Measurements from ENCODE around the gene ALDH4A1.
"Not testable (repeated sequence)": the region's sequence is repeated elsewhere in the genome, so short reads cannot be mapped to it uniquely, and the experiment has no call there.

Gene ALDH4A1

GRCh38 chr1:18898567-18898966 is 3.8 kb downstream of the ALDH4A1 start:
- DNase-seq: no peak

GRCh38 chr1:18895317-18895716 is 7.0 kb downstream of the ALDH4A1 start:
- no peak for DNase-seq

- no peak for DNase-seq
These were observed 9.2 kb downstream of the ALDH4A1 start for GRCh38 chr1:18893120-18893519.

- DNase-seq: not testable (repeated sequence)
These were observed 10.5 kb downstream of the ALDH4A1 start for GRCh38 chr1:18891858-18892257.

GRCh38 chr1:18891426-18891780 is 11.0 kb downstream of the ALDH4A1 start:
- no peak for DNase-seq

DNA sequence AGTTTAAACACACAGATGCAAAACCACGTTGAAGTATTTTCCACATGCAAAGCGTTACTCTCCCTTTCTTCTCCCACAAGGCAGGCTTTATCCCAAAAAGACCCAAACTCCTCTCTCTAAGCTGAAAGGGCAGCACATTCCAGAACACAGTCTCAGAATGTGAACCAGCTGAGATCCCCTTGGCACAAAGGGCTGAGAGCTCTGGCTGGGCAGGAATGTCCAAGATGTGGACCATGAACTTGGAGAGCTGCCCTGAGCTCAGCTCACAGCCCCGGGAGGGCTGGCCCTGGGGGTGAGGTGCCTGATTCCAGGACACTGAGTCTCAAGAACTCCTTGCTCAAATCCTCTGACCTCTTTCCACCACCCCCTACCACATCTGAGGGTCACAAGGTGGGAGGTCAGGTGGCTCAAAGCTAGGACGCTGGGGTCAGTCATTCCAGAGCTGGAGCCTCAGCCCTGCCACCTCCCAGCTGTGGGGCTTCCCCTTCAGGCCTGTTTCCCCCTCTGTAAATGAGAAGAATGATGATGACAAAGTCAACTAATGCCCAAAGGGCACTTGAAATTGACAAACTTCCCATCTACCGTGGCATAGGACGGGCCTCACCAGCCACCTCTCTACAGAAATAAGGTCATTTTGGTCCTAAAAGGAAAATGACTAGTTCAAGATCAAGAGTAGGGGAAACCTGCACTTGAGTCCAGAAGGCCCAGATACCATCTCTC is 11.5 kb downstream of the ALDH4A1 start:
- DNase-seq: no peak

DNA sequence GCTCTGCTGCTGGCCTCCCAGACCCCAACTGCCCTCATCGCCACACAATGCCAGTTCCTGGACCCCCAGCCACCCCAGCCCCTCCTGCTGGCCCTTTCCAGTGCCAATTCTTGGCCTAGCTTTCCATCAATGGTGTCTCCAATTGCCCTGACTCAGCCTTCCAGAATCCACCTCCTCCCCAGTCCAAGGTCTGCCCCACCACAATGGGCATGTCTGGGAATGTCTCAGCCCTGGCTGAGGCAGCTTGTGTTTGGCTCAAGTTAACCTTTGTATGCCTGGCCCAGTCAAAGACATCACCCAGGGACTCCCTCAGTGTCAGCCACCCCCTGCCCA is 16.4 kb downstream of the ALDH4A1 start:
- no peak for DNase-seq

DNA sequence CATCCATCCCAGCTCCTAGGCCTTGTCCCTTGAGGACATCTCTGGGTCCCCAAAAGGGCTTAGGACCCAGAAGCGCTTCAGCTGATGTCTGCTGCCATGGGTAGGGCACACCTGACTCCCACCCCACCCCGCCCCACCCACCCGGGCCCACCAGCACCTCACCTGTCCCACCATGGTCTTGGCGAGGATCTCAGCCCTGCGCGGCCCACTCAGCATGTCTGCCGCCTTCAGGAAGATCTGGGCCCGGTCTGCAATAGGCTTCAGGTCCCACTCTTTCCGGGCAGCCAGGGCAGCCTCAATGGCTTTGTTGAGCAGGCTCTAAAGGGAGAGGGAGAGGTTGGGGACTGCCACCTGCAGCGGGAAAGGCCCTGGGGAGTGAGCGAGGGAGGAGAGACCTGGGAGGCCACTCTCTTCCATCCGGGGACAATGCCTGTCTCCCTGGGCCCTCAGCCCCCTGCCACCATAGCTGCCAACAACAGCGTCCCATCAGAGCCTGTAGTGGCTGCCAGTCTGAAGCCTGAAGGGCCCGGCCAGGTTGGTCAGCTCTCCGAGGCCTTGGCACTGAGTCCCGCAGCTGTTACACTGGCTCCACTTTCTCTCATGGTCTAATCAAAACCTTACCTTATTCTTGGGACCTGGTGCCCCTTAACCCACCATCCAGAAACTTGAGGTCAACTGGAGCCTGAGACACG is 16.9 kb downstream of the ALDH4A1 start:
- DNase-seq: no peak

- no peak for DNase-seq
These were observed 17.6 kb downstream of the ALDH4A1 start for GRCh38 chr1:18884727-18885126.

- no peak for DNase-seq
These were observed 18.0 kb downstream of the ALDH4A1 start for GRCh38 chr1:18884419-18884717.

DNA sequence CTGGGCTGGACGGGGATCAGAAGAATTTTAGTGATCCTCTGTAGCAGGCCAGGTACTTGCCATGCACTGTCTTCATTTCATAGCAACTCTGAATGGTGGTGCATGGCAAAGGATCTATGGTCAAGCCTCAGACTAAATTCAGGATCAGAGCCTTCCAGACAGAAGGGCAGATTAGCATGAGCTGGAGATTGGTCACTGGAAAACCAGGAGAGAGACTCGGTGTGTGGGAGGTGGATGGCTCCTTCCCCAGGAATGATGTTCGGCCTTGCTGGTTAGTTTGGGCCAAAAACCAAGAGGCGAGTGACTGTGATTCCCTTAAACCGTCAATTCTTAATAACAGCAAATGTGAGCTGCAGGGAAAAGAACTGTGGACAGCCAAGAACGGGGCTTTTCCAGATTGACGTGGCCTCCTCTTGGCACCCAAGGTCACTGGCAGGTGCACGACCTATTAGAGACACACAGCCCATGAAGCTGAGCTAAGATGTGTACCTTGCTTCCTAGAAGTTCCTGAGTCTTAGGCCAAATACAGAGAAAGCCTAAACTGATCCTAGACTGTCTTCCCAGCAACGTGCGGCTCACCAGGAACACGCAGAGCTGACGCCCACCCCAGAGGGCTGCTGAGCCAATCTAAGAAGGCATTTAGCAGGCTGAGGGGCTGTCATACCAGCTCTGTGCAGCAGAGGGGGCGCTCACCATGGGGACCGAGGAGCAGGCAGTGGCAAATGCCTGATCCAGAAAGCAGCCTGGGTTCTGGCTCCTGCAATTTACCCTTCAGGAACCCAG is 18.5 kb downstream of the ALDH4A1 start:
- peak; percentile 27 to 66 (median 57) for DNase-seq

- DNase-seq: no peak
These were observed 19.3 kb downstream of the ALDH4A1 start for GRCh38 chr1:18883079-18883478.

DNA sequence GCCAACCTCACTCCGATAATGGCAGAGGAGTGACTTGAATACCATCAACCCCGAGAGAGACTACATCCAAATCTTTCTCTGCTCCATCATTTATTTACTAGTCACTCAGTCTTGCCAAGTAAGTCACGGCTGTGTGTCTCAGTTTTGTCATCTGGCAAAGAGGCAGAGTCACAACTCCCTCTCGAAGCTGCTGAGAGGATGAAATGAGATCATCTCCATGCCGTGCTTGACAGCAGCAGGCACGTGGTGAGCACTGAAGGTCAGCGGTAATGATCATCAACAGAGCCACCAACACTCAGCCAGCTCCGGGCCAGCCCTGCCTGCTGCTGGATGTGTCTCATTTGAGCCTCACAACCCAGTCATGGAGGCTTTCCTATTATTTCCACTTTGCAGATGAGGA is 19.9 kb downstream of the ALDH4A1 start:
- DNase-seq: no peak

GRCh38 chr1:18881642-18882431 is 20.5 kb downstream of the ALDH4A1 start:
- DNase-seq: no peak

- DNase-seq: no peak
These were observed 21.2 kb downstream of the ALDH4A1 start for GRCh38 chr1:18881164-18881563.

GRCh38 chr1:18880585-18880984 is 21.8 kb downstream of the ALDH4A1 start:
- no peak for DNase-seq

DNA sequence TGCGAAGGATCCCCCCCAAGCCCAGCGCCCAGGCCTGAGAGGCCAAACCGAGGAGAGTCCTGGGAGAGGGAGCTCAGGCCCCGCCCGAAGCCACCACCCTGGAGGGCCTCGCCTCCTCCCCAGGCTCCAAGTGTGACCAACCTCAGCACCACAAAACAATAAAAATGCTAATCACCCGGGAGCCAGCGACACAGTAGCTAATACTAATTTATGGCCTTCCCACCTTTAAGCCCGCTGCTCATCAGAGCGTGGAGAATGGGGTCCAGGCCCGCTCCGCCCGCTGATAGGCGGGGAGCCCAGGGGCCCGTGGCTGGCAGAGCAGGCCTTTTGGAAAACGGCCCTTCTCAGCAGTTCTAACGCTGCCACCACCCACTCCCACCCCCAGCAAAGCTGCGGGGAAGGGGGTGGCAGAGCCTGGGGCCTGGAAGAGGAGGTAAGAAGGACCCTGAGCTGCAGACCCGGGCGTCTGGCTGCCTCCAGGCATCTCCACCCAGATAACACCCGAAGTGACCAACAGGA is 22.5 kb downstream of the ALDH4A1 start:
- no peak for DNase-seq

DNA sequence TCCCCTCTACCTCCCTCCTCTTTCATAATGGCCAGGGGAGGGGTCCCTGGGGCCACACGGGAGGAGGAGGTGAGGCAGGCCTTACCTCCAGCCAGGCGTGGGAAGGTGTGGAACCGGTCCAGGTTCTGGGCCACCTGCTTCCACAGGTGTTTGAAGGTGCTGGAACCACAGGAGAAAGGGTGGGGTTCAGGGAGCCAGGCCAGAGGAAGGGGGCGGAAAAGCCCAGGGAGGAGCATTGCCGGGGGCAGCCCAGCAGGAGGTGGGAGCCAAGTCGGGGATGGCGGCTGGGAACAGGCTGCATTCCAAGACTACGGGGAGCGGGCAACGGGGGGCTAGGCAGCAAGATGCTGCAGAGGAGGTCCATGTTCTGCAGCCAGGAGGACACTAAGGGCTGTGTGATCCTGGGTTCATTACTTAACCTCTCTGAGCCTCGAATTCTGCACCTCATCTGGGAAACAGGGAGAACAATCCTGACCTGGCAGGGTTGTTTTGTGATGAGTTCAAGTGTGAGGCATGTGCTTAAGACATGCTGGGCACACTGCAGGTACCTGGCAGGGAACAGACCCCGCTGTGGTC is 23.1 kb downstream of the ALDH4A1 start:
- no peak for DNase-seq

- DNase-seq: no peak
These were observed 23.7 kb downstream of the ALDH4A1 start for GRCh38 chr1:18878538-18879214.

DNA sequence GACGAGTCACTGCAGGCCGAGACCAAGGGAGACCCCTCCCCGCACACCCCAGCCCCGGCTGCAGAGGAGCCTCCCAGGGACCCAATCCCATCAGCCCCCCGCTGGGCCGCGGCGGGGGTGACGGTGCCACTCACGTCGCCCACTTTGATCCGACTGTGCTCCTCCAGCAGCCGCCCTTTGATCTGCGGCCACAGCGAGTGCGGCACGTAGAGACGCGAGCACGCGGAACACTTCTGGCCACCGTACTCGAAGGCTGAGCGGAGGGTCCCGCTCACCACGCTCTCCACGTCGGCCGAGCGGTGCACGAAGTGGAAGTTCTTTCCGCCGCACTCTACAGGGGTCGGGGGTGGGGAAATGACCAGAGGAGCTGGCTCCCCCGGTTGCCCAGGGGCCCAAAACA is 25.1 kb downstream of the ALDH4A1 start:
- no peak for DNase-seq

DNA sequence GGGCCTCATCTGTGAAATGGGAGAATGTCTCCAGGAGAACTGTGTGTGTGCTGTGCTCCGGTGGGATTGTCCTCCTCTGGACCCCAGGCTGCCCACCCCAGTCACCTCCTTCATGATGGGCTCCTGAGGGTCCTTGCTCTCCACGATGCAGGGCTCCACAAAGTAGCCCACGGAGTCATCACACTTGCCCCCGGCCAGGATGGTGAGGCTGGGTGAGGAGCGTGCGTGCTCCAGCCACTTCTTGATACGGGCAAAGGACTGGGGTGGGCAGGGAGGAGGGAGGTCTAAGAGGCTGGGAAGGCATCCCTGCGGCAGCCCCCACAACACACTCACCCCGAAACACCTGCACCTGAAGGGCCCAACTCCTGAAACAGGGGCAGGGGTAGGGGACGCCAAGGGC is 26.1 kb downstream of the ALDH4A1 start:
- no peak for DNase-seq

GRCh38 chr1:18875796-18876128 is 26.6 kb downstream of the ALDH4A1 start:
- DNase-seq: no peak

Data from T-helper 2 cell (primary cell).